Osteoblast (primary cell): Measurements from ENCODE around the gene WDR47. TPM values are rescaled to one million over a fixed set of nuclear protein-coding genes. Genes with fewer than 3 reads are reported as not detected.
A peak's percentile ranks its signal among the peaks of the same experiment; 100 is the strongest.

ENCODE experiments used
- DNase-seq: peaks from one replicate; pipeline ENCODE4 v3.0.0; 2011; ENCODE audit warnings: low spot score, mixed read lengths; ENCODE audit not compliant: insufficient read length; ENCODE audit errors: missing footprints
- H2AFZ ChIP-seq: 2 replicates; pipeline ENCODE4 v1.6.0; 2011; ENCODE audit warnings: mild to moderate bottlenecking, low read length
- H3K27ac ChIP-seq: 2 replicates; pipeline ENCODE4 v1.5.1; 2011; ENCODE audit warnings: mild to moderate bottlenecking, low read depth, low read length, moderate library complexity
- H3K27me3 ChIP-seq: 2 replicates; pipeline ENCODE4 v1.6.0; 2012; ENCODE audit warnings: mild to moderate bottlenecking, control low read depth, inconsistent platforms, low read length, moderate library complexity; ENCODE audit not compliant: insufficient read depth
- H3K36me3 ChIP-seq: 2 replicates; pipeline ENCODE4 v1.5.1; 2011; ENCODE audit warnings: mild to moderate bottlenecking, low read length, control low read depth, moderate library complexity; ENCODE audit not compliant: insufficient read depth
- H3K4me1 ChIP-seq: 2 replicates; pipeline ENCODE4 v1.5.1; 2011; ENCODE audit warnings: mild to moderate bottlenecking, low read length, control low read depth, moderate library complexity; ENCODE audit not compliant: insufficient read depth
- H3K4me2 ChIP-seq: 2 replicates; pipeline ENCODE4 v1.6.0; 2011; ENCODE audit warnings: mild to moderate bottlenecking, low read length; ENCODE audit not compliant: insufficient read depth
- H3K4me3 ChIP-seq: fragments of 200-600 bp; sonication (generic); 3 replicates; pipeline ENCODE4 v1.5.1; 2012; ENCODE audit warnings: mild to moderate bottlenecking, low read length, inconsistent platforms; ENCODE audit not compliant: insufficient read depth
- H3K79me2 ChIP-seq: 2 replicates; pipeline ENCODE4 v1.6.0; 2012; ENCODE audit warnings: mild to moderate bottlenecking, low read length, control low read depth, inconsistent platforms; ENCODE audit not compliant: insufficient read depth
- H3K9me3 ChIP-seq: 2 replicates; pipeline ENCODE4 v1.5.1; 2011; ENCODE audit warnings: low read depth, low read length, control low read depth
- H4K20me1 ChIP-seq: 2 replicates; pipeline ENCODE4 v1.6.0; 2012; ENCODE audit warnings: mild to moderate bottlenecking, low read length, control low read depth; ENCODE audit not compliant: insufficient read depth
- total RNA-seq: library from RNA; depleted of rRNA; stranded (reverse); fragments of >200 nt; gene quantifications from 2 replicates; pipeline ENCODE4 v1.2.3, GENCODE V29; 2012
- TF ChIP-seq, protein P1 (sequence below): IDR thresholded peaks from 2 replicates; pipeline ENCODE4 v1.5.1; 2011; ENCODE audit warnings: mild to moderate bottlenecking, low read depth, low read length, moderate library complexity; ENCODE audit errors: extremely low read depth

The WDR47 gene
- 19.7 and 20.6 TPM in 2 replicates for total RNA-seq

DNA sequence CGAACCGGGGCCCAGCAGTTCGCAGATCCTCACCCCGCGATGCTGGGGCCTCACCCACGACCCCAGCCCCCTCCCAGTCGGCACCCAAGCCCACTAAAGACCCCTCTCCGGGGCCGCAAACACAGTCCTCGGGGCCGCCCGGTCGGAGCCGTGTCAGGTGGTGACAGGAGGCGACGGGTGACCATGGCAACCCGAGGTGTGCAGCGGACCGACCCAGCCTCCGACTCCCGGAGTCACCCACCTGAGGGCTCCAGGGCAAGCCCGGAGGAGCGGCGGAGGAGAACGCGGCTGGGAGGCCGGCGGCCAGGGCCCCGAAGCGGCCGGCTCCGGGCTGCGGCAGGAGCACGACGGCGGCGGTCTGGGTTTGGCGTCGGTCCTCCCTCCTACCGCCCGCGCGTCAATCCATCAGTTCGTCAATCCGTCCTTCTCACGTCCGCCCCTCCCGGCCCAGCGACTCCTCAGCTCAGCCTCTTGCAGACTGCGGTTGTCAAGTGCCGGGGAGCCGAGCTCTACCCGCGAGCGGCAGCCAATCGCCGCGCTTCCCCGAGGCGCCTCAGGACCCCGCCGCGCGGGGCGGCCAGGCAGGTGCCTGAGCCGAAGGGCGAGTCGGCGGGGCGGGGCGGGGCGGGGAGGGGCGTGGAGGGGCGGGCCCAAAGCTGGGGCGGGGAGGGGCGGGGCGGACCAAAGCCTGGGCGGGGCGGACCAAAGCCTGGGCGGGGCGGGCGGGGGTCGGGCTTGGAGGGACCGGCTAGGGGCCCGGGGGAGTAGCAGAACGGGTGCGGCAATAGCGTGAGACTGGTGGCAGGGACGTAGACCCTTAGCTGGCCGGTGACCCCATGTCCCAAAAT lies at the start of gene WDR47:
Gene WDR47 (minus strand): TSS at position 482 of the 848 bp plus-strand sequence. CDS start 18,590 bp downstream, outside the sequence.
- H3K4me3 ChIP-seq, result peak within 1 kb of the TSS; percentile 98
- H3K27me3 ChIP-seq, result no peaks in the 10 kb centered on the region
- peaks cover 4% of the 10 kb centered on the region for H4K20me1 ChIP-seq
- TF ChIP-seq, protein P1, sequence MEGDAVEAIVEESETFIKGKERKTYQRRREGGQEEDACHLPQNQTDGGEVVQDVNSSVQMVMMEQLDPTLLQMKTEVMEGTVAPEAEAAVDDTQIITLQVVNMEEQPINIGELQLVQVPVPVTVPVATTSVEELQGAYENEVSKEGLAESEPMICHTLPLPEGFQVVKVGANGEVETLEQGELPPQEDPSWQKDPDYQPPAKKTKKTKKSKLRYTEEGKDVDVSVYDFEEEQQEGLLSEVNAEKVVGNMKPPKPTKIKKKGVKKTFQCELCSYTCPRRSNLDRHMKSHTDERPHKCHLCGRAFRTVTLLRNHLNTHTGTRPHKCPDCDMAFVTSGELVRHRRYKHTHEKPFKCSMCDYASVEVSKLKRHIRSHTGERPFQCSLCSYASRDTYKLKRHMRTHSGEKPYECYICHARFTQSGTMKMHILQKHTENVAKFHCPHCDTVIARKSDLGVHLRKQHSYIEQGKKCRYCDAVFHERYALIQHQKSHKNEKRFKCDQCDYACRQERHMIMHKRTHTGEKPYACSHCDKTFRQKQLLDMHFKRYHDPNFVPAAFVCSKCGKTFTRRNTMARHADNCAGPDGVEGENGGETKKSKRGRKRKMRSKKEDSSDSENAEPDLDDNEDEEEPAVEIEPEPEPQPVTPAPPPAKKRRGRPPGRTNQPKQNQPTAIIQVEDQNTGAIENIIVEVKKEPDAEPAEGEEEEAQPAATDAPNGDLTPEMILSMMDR, result no peak
- H3K79me2 ChIP-seq, result peaks cover 35% of the 10 kb centered on the region
- no peaks in the 10 kb centered on the region for H3K36me3 ChIP-seq
- no peaks in the 10 kb centered on the region for H3K9me3 ChIP-seq
- H3K4me2 ChIP-seq, result peak within 1 kb of the TSS; percentile 79
- H3K4me1 ChIP-seq, result peaks cover 4% of the 10 kb centered on the region
- DNase-seq, result peak; percentile 100
- peak within 1 kb of the TSS; percentile 96 for H2AFZ ChIP-seq
- peak within 1 kb of the TSS; percentile 61 for H3K27ac ChIP-seq

DNA sequence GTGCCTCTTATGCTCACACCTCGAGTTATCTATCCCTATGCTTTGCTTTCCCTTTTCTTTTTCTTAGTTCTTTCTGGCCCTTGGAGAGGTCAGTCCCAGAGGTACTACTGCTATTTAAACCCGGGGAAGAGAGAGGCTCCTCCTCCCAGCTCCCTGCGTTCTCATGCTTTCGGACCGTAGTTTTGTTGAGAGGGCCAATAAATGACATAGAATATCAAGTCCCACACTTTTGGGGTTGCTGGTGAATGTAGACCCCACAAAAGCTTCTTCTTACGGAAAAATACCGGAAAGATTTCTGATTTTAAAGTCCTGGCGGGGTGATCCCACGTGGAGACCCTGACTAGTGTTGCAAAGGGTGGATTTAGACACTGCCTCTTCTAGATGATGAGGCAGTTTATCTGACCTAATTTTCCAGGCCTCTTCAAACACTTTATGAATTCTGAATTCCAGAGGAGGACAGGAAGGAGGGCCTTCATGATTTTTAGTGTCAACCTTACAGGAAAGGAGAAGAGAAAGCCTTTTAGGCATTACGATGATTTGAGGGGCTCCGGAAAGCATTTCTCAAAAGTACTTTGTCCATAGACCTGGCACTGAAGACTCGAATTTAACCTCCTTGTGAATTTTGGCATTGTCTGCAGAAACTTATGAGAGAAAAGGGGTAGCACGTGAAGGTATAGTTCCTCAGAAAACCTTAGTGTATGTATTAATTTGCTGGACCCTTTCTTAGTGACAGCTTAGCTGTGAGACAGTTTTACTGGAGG lies 49.4 kb upstream of the WDR47 start:
- H3K36me3 ChIP-seq, result peaks cover 21% of the 10 kb centered on the region
- peak overlapping the region; percentile 96 for H3K27ac ChIP-seq
- H4K20me1 ChIP-seq, result no peaks in the 10 kb centered on the region
- peak; percentile 79 for DNase-seq
- peak overlapping the region; percentile 97 for H2AFZ ChIP-seq
- H3K9me3 ChIP-seq, result no peaks in the 10 kb centered on the region
- H3K4me3 ChIP-seq, result peak overlapping the region; percentile 87
- TF ChIP-seq, protein P1, result no peak
- H3K27me3 ChIP-seq, result no peaks in the 10 kb centered on the region
- H3K79me2 ChIP-seq, result peaks cover 48% of the 10 kb centered on the region
- H3K4me1 ChIP-seq, result peaks cover 17% of the 10 kb centered on the region
- H3K4me2 ChIP-seq, result peak overlapping the region; percentile 84

DNA sequence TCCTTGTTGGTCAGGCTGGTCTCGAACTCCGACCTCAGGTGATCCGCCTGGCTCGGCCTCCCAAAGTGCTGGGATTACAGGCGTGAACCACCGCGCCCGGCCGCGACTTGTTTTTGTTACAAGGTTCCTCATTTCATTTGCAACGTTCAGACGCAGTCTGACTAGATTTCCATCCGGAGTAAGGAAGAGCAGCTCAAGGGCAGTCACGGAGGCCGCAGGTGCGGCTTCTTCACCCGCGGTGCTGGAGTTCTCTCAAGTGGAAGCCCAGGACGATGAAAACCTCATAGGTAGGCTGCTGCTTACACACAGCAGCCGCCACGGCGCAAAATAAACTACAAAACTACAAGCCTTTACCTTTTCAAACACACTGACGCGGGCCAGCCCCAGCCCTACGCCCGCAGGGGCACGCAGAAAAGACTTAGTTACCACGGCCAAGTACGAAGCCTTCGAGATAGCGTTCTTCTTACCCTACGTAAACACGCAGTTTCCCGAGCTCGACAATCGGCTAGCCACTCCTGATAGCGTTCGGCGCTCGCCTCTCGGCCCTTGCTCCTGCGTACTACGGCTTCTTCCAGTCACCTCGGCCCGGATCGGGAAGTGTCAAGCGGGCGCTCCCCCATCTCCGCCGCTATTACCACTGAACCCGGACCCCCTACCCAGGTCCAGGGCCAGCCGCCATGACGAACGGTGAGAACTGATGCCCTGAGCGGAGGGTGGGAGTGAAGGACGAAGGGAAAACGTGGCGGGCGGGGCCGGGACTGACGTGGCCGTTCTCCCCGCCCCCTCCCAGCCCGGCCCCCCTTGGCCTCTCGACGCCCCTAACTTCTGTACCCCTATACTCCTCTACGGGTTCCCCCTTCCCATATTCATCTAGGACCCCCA lies 48.5 kb upstream of the WDR47 start, which contains the start of gene TMEM167B:
Gene TMEM167B (plus strand): TSS at position 569 of the 882 bp plus-strand sequence. CDS start 109 bp downstream, at position 678.
- Histone ChIP-seq H3K27me3 (no peaks in the 10 kb centered on the region), H3K79me2 (peaks cover 41% of the 10 kb centered on the region)
- DNase-seq, result peak; percentile 95

More for the DNA sequence above, 48.5 kb upstream of the WDR47 start, which contains the start of gene TMEM167B:
- H2AFZ ChIP-seq, result peak within 1 kb of the TSS; percentile 97
- peak within 1 kb of the TSS; percentile 84 for H3K4me2 ChIP-seq
- H4K20me1 ChIP-seq, result no peaks in the 10 kb centered on the region
- H3K27ac ChIP-seq, result peak within 1 kb of the TSS; percentile 96
- H3K36me3 ChIP-seq, result peaks cover 21% of the 10 kb centered on the region
- peaks cover 17% of the 10 kb centered on the region for H3K4me1 ChIP-seq
- peak within 1 kb of the TSS; percentile 87 for H3K4me3 ChIP-seq
- TF ChIP-seq, protein P1, result no peak
- no peaks in the 10 kb centered on the region for H3K9me3 ChIP-seq
